ENCODE data around the gene CAPN15.
"Not testable (repeated sequence)": the region's sequence is repeated elsewhere in the genome, so short reads cannot be mapped to it uniquely, and the experiment has no call there.

Gene CAPN15

GRCh38 chr16:595094-595528 is 67.6 kb downstream of the CAPN15 start:
- DNase-seq, result no peak

GRCh38 chr16:595942-596735 is 68.6 kb downstream of the CAPN15 start:
- no peak for DNase-seq

GRCh38 chr16:596736-597060 is 69.2 kb downstream of the CAPN15 start:
- DNase-seq, result no peak

GRCh38 chr16:597655-598054 is 70.1 kb downstream of the CAPN15 start:
- not testable (repeated sequence) for DNase-seq

GRCh38 chr16:598823-599739 is 71.6 kb downstream of the CAPN15 start:
- DNase-seq, result no peak

GRCh38 chr16:600781-601180 is 73.3 kb downstream of the CAPN15 start:
- DNase-seq, result no peak

- no peak for DNase-seq
These were observed 76.4 kb downstream of the CAPN15 start for GRCh38 chr16:603933-604332.
